ENCODE measurements around the gene C1orf174. TPM values are rescaled to one million over a fixed set of nuclear protein-coding genes. Genes with fewer than 3 reads are reported as not detected.

Gene C1orf174
- total RNA-seq, 4 donors from 2014 or later, result 20.1 to 37.1 (median 31.4) TPM

GRCh38 chr1:3886691-3887090 is 13.4 kb downstream of the C1orf174 start:
- H3K36me3 ChIP-seq, result peaks cover 0 to 70% (median 0%) of the 10 kb centered on the region in 3 donors

GRCh38 chr1:3886106-3886670 is 13.9 kb downstream of the C1orf174 start:
- H3K4me3 ChIP-seq, result no peak overlapping the region
- no peaks in the 10 kb centered on the region for H3K9me3 ChIP-seq
- TF ChIP-seq POLR2A (IDR thresholded peaks at IDR 0.05), result no peak
- no peak for TF ChIP-seq CTCF (IDR thresholded peaks at IDR 0.05)
- H3K36me3 ChIP-seq, result peaks cover 0 to 65% (median 0%) of the 10 kb centered on the region in 3 donors
- DNase-seq, result peak in 1 of 3 donors; percentile 41
- peaks cover 0 to 5% (median 0%) of the 10 kb centered on the region in 4 donors for H3K4me1 ChIP-seq
- no peak overlapping the region for H3K27ac ChIP-seq
- no peaks in the 10 kb centered on the region for H3K27me3 ChIP-seq

More at GRCh38 chr1:3886691-3887090, 13.4 kb downstream of the C1orf174 start:
- peak in 1 of 3 donors; percentile 13 for DNase-seq
- Histone ChIP-seq H3K4me1 (peaks cover 0 to 5% (median 0%) of the 10 kb centered on the region in 4 donors), H3K27ac (no peak overlapping the region), H3K27me3 (no peaks in the 10 kb centered on the region), H3K9me3 (no peaks in the 10 kb centered on the region), H3K4me3 (no peak overlapping the region)
- TF ChIP-seq CTCF (IDR thresholded peaks at IDR 0.05) (no peak), POLR2A (IDR thresholded peaks at IDR 0.05) (no peak)

GRCh38 chr1:3885611-3886010 is 14.5 kb downstream of the C1orf174 start:
- H3K4me1 ChIP-seq, result peaks cover 0 to 3% (median 0%) of the 10 kb centered on the region in 4 donors
- H3K27me3 ChIP-seq, result no peaks in the 10 kb centered on the region
- TF ChIP-seq CTCF (IDR thresholded peaks at IDR 0.05) (no peak), POLR2A (IDR thresholded peaks at IDR 0.05) (no peak)
- H3K36me3 ChIP-seq, result peaks cover 0 to 64% (median 0%) of the 10 kb centered on the region in 3 donors
- H3K4me3 ChIP-seq, result no peak overlapping the region
- no peaks in the 10 kb centered on the region for H3K9me3 ChIP-seq
- DNase-seq, result no peak
- H3K27ac ChIP-seq, result no peak overlapping the region

- TF ChIP-seq POLR2A (IDR thresholded peaks at IDR 0.05), result no peak
- no peak for TF ChIP-seq CTCF (IDR thresholded peaks at IDR 0.05)
- no peaks in the 10 kb centered on the region for H3K9me3 ChIP-seq
- H3K36me3 ChIP-seq, result peaks cover 0 to 58% (median 0%) of the 10 kb centered on the region in 3 donors
- no peak overlapping the region for H3K27ac ChIP-seq
- no peaks in the 10 kb centered on the region for H3K27me3 ChIP-seq
- H3K4me1 ChIP-seq, result no peaks in the 10 kb centered on the region
- H3K4me3 ChIP-seq, result no peak overlapping the region
- DNase-seq, result peak in 1 of 3 donors; percentile 29
These were observed 15.1 kb downstream of the C1orf174 start for GRCh38 chr1:3884966-3885365.

GRCh38 chr1:3883194-3883925 is 16.7 kb downstream of the C1orf174 start:
- TF ChIP-seq CTCF (IDR thresholded peaks at IDR 0.05), result no peak
- no peak for TF ChIP-seq POLR2A (IDR thresholded peaks at IDR 0.05)
- Histone ChIP-seq H3K27me3 (no peaks in the 10 kb centered on the region), H3K36me3 (peaks cover 0 to 55% (median 0%) of the 10 kb centered on the region in 3 donors), H3K27ac (no peak overlapping the region), H3K4me3 (no peak overlapping the region), H3K9me3 (peaks cover 0 to 9% (median 0%) of the 10 kb centered on the region in 4 donors), H3K4me1 (no peaks in the 10 kb centered on the region)
- no peak for DNase-seq
